Smooth muscle cell (in vitro differentiated cells): ENCODE results near the gene RAB20. TPM values are rescaled to one million over a fixed set of nuclear protein-coding genes. Genes with fewer than 3 reads are reported as not detected.

Experiments
- DNase-seq: peaks from one replicate; lab custom pipeline; 2025; ENCODE audit not compliant: unreplicated experiment; lab: John Stamatoyannopoulos, UW
- H2AFZ ChIP-seq: fragments of 200-600 bp; sonication (generic); 2 replicates; pipeline ENCODE4 v1.6.0; 2016; ENCODE audit warnings: antibody characterized with exemption, low read depth, mild to moderate bottlenecking
- H3F3A ChIP-seq: fragments of 200-600 bp; sonication (generic); 2 replicates; pipeline ENCODE4 v1.6.0; 2017; ENCODE audit warnings: antibody characterized with exemption, low read depth
- H3K27ac ChIP-seq: fragments of 200-600 bp; sonication (generic); 2 replicates; pipeline ENCODE4 v1.5.1; 2016; ENCODE audit warnings: low read depth, mild to moderate bottlenecking
- H3K27me3 ChIP-seq: fragments of 200-600 bp; sonication (generic); 2 replicates; pipeline ENCODE4 v1.6.1; 2016; ENCODE audit warnings: low read depth, mild to moderate bottlenecking
- H3K36me3 ChIP-seq: fragments of 200-600 bp; sonication (generic); 2 replicates; pipeline ENCODE4 v1.5.1; 2016; ENCODE audit warnings: low read depth
- H3K4me1 ChIP-seq: fragments of 200-600 bp; sonication (generic); 2 replicates; pipeline ENCODE4 v1.5.1; 2016; ENCODE audit warnings: low read depth
- H3K4me2 ChIP-seq: fragments of 200-600 bp; sonication (generic); 2 replicates; pipeline ENCODE4 v1.6.0; 2016; ENCODE audit warnings: mild to moderate bottlenecking
- H3K4me3 ChIP-seq: fragments of 200-600 bp; sonication (generic); 2 replicates; pipeline ENCODE4 v1.5.1; 2016; ENCODE audit warnings: mild to moderate bottlenecking
- H3K79me2 ChIP-seq: fragments of 200-600 bp; sonication (generic); 2 replicates; pipeline ENCODE4 v1.6.0; 2016; ENCODE audit warnings: low read depth, mild to moderate bottlenecking
- H3K9ac ChIP-seq: fragments of 200-600 bp; sonication (generic); 2 replicates; pipeline ENCODE4 v1.6.0; 2016; ENCODE audit warnings: low read depth
- H3K9me3 ChIP-seq: fragments of 200-600 bp; sonication (generic); replicated peaks from 2 replicates; pipeline ENCODE4 v1.5.1; 2016; ENCODE audit warnings: low read depth
- H4K20me1 ChIP-seq: fragments of 200-600 bp; sonication (generic); 2 replicates; pipeline ENCODE4 v1.6.0; 2016; ENCODE audit warnings: low read depth
- WGBS: methylation state at CpG from one replicate; pipeline ENCODE4 v1.1.7; 2016; ENCODE audit warnings: low lambda C conversion rate; 5-methylcytosine and 5-hydroxymethylcytosine counted together
- polyA plus RNA-seq: library from polyadenylated mRNA; unstranded; fragments of >200 nt; fragmentation: Nextera tagmentation; extraction: Ambion mirVana; gene quantifications from 2 replicates; pipeline ENCODE4 v1.2.1, GENCODE V29; 2016
- total RNA-seq: library from RNA; depleted of rRNA; stranded (reverse); fragments of >200 nt; gene quantifications from 2 replicates; pipeline ENCODE4 v1.2.3, GENCODE V29; 2014
- TF ChIP-seq, protein P1 (sequence below): fragments of 200-600 bp; sonication (generic); IDR thresholded peaks from 2 replicates; pipeline ENCODE4 v1.5.1; 2017; ENCODE audit warnings: borderline replicate concordance, mild to moderate bottlenecking, antibody characterized with exemption; ENCODE audit not compliant: insufficient read depth, poor library complexity, severe bottlenecking

The RAB20 gene
- total and polyA plus RNA-seq, 2 experiments from 2014 or later, result 12.9 to 18.0 TPM

DNA sequence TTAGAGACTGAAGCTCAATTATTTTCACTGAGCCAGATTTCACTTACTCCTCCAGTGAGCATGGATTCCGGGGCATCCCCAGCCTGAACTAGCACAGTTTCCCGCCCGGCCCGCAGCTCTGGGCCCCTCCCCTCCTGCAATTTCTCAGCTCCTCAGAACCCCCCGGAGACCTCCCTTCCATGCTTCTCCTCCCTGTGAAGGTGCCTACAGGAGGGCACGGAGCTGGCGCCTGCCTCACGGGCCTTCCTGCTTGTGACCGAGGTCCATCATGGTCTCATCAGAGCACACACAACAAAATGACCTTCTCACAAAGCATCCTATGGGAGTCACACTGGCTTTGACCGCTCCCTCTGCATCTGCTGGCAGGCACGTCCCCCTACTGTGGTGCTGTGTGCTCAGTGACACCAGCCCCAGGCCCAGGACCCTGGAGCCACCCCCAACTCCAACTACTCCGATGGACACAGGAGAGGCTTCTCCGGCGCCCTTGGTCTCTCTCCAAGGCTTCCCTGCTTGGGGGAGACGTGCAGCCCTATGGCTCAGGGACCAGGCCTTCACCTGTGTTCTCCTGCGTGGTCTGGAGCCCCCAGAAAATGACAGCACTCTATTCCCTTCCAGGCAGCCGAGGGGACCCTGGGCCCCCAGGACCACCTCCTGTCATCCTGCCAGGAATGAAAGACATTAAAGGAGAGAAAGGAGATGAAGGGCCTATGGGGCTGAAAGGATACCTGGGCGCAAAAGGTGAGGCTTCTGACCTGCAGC lies 77.1 kb downstream of the RAB20 start:
- H3K4me2 ChIP-seq, result no peak overlapping the region
- H4K20me1 ChIP-seq, result peaks cover 75% of the 10 kb centered on the region
- peaks cover 4% of the 10 kb centered on the region for H3K79me2 ChIP-seq
- H3K9me3 ChIP-seq, result no peaks in the 10 kb centered on the region
- H3K27ac ChIP-seq, result peak overlapping the region; percentile 79
- no peak overlapping the region for H3K9ac ChIP-seq
- no peak for DNase-seq
- TF ChIP-seq, protein P1, sequence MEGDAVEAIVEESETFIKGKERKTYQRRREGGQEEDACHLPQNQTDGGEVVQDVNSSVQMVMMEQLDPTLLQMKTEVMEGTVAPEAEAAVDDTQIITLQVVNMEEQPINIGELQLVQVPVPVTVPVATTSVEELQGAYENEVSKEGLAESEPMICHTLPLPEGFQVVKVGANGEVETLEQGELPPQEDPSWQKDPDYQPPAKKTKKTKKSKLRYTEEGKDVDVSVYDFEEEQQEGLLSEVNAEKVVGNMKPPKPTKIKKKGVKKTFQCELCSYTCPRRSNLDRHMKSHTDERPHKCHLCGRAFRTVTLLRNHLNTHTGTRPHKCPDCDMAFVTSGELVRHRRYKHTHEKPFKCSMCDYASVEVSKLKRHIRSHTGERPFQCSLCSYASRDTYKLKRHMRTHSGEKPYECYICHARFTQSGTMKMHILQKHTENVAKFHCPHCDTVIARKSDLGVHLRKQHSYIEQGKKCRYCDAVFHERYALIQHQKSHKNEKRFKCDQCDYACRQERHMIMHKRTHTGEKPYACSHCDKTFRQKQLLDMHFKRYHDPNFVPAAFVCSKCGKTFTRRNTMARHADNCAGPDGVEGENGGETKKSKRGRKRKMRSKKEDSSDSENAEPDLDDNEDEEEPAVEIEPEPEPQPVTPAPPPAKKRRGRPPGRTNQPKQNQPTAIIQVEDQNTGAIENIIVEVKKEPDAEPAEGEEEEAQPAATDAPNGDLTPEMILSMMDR, result no peak
- no peak overlapping the region for H3K4me3 ChIP-seq
- H3K4me1 ChIP-seq, result peaks cover 15% of the 10 kb centered on the region
- WGBS, result 95% methylated on average over 18 of the region's 18 CpGs
- H3K36me3 ChIP-seq, result peaks cover 15% of the 10 kb centered on the region
- H3F3A ChIP-seq, result peaks cover 81% of the 10 kb centered on the region
- H2AFZ ChIP-seq, result no peak overlapping the region
- no peaks in the 10 kb centered on the region for H3K27me3 ChIP-seq

DNA sequence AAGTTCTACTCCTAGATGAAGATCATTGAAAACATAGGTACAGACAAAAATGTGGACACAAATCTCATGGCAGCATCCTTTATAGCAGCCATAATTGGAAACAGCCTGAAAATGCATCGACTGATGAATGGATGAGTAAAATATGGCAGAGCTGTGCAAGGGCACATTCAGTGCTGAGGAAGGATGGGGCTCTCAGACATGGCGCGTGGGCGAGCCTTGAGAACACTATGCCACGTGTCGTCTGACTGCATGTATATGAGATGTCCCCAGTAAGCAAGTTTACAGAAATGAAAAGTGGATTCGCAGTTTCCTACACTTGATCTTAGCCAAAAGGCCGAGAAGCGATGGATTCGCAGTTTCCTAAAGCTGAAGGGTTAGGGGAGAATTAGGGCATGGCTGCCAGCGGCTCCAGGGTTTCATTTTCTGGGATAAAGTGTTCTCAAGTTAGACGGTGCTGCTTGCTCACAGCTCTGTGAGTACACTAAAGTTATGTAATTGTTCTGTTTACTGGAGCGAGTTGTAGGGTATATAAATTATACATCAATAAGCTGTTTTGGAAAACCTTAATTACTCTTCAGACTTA lies 78.0 kb downstream of the RAB20 start:
- Histone ChIP-seq H3K4me2 (no peak overlapping the region), H3K27ac (peak overlapping the region; percentile 79), H3K27me3 (no peaks in the 10 kb centered on the region), H4K20me1 (peaks cover 75% of the 10 kb centered on the region), H3K79me2 (no peaks in the 10 kb centered on the region), H3K36me3 (peaks cover 11% of the 10 kb centered on the region), H3K9ac (no peak overlapping the region), H3K4me3 (no peak overlapping the region), H2AFZ (no peak overlapping the region), H3K4me1 (peaks cover 20% of the 10 kb centered on the region), H3F3A (peaks cover 79% of the 10 kb centered on the region), H3K9me3 (no peaks in the 10 kb centered on the region)
- WGBS, result 75% methylated on average over 13 of the region's 13 CpGs
- TF ChIP-seq, protein P1, result no peak
- DNase-seq, result no peak

DNA sequence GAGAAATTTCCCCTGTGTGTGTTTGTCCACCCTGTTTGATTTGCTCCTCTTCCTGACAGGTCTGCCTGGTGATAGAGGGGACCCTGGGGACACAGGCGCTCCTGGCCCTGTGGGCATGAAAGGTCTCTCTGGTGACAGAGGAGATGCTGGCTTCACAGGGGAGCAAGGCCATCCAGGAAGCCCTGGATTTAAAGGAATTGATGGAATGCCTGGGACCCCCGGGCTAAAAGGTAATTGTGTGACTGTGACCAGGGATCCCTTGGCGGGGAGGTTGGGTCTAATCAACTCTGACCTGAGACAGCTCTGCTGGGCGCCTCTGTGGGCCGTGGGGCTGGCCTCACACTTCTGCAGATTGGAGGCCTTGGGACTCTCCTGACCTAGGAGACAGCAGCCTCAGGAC lies 81.4 kb downstream of the RAB20 start:
- H4K20me1 ChIP-seq, result peaks cover 76% of the 10 kb centered on the region
- no peaks in the 10 kb centered on the region for H3K27me3 ChIP-seq
- peak overlapping the region; percentile 60 for H3K27ac ChIP-seq
- H2AFZ ChIP-seq, result no peak overlapping the region
- TF ChIP-seq, protein P1, result no peak
- WGBS, result 90% methylated on average over 5 of the region's 5 CpGs
- H3K79me2 ChIP-seq, result no peaks in the 10 kb centered on the region
- H3K4me2 ChIP-seq, result no peak overlapping the region
- H3K9ac ChIP-seq, result no peak overlapping the region
- no peak for DNase-seq
- H3K9me3 ChIP-seq, result no peaks in the 10 kb centered on the region
- peaks cover 5% of the 10 kb centered on the region for H3K4me1 ChIP-seq
- H3K4me3 ChIP-seq, result no peak overlapping the region
- peaks cover 83% of the 10 kb centered on the region for H3F3A ChIP-seq
- H3K36me3 ChIP-seq, result peaks cover 19% of the 10 kb centered on the region
